Stimulated activated memory B cell treated with anti-CD40 and anti-IgM and Interleukin-4, amounts not matched to agents 10 μg/mL and 1 μg/mL and 100 μg/mL, for 72 hours (primary cell): ENCODE data around the gene ERC2.
"Not testable (repeated sequence)": the region's sequence is repeated elsewhere in the genome, so short reads cannot be mapped to it uniquely, and the experiment has no call there.

Source experiments
- ATAC-seq: fragments of 150-1000 bp; cut with Tn5 transposase; 2 replicates; pipeline ENCODE4 v1.10.0; 2021
- H3K27ac Mint-ChIP-seq: one replicate; pipeline ENCODE4 v1.8.0; 2022; ENCODE audit warnings: mild to moderate bottlenecking, mixed read lengths
- H3K27me3 Mint-ChIP-seq: one replicate; pipeline ENCODE4 v1.8.0; 2022; ENCODE audit warnings: mixed read lengths
- H3K36me3 Mint-ChIP-seq: one replicate; pipeline ENCODE4 v1.8.0; 2022; ENCODE audit warnings: mixed read lengths
- H3K4me1 Mint-ChIP-seq: one replicate; pipeline ENCODE4 v1.8.0; 2022; ENCODE audit warnings: mixed read lengths
- H3K4me3 Mint-ChIP-seq: one replicate; pipeline ENCODE4 v1.8.0; 2022; ENCODE audit warnings: mild to moderate bottlenecking, moderate library complexity, mixed read lengths
- H3K9me3 Mint-ChIP-seq: one replicate; pipeline ENCODE4 v1.8.0; 2022; ENCODE audit warnings: mixed read lengths

ERC2 gene

GRCh38 chr3:55860049-55860721 lies 608.1 kb downstream of the ERC2 start:
- no peak overlapping the region for H3K4me3 Mint-ChIP-seq
- H3K27ac Mint-ChIP-seq = no peak overlapping the region
- no peaks in the 10 kb centered on the region for H3K27me3 Mint-ChIP-seq
- H3K9me3 Mint-ChIP-seq = peaks cover 4% of the 10 kb centered on the region
- ATAC-seq = no peak
- H3K4me1 Mint-ChIP-seq = no peaks in the 10 kb centered on the region
- no peaks in the 10 kb centered on the region for H3K36me3 Mint-ChIP-seq

- no peaks in the 10 kb centered on the region for H3K36me3 Mint-ChIP-seq
- no peak overlapping the region for H3K4me3 Mint-ChIP-seq
- no peaks in the 10 kb centered on the region for H3K27me3 Mint-ChIP-seq
- no peaks in the 10 kb centered on the region for H3K4me1 Mint-ChIP-seq
- H3K9me3 Mint-ChIP-seq = no peaks in the 10 kb centered on the region
- ATAC-seq = no peak
- H3K27ac Mint-ChIP-seq = no peak overlapping the region
Measured at GRCh38 chr3:55859305-55859704, 609.0 kb downstream of the ERC2 start.

GRCh38 chr3:55858727-55859126 lies 609.5 kb downstream of the ERC2 start:
- Mint-ChIP-seq H3K4me1 (no peaks in the 10 kb centered on the region), H3K27ac (no peak overlapping the region), H3K27me3 (no peaks in the 10 kb centered on the region), H3K9me3 (no peaks in the 10 kb centered on the region), H3K4me3 (no peak overlapping the region), H3K36me3 (no peaks in the 10 kb centered on the region)
- ATAC-seq = peak; percentile 32

- H3K4me3 Mint-ChIP-seq = no peak overlapping the region
- no peaks in the 10 kb centered on the region for H3K27me3 Mint-ChIP-seq
- no peaks in the 10 kb centered on the region for H3K36me3 Mint-ChIP-seq
- no peak for ATAC-seq
- H3K27ac Mint-ChIP-seq = no peak overlapping the region
- no peaks in the 10 kb centered on the region for H3K4me1 Mint-ChIP-seq
- no peaks in the 10 kb centered on the region for H3K9me3 Mint-ChIP-seq
Measured at GRCh38 chr3:55858302-55858701, 610.0 kb downstream of the ERC2 start.

GRCh38 chr3:55857633-55858032 lies 610.6 kb downstream of the ERC2 start:
- Mint-ChIP-seq H3K4me3 (no peak overlapping the region), H3K36me3 (no peaks in the 10 kb centered on the region), H3K9me3 (no peaks in the 10 kb centered on the region), H3K4me1 (no peaks in the 10 kb centered on the region), H3K27ac (no peak overlapping the region), H3K27me3 (no peaks in the 10 kb centered on the region)
- ATAC-seq = no peak

- Mint-ChIP-seq H3K27ac (no peak overlapping the region), H3K9me3 (no peaks in the 10 kb centered on the region), H3K27me3 (no peaks in the 10 kb centered on the region), H3K4me1 (no peaks in the 10 kb centered on the region), H3K36me3 (no peaks in the 10 kb centered on the region), H3K4me3 (no peak overlapping the region)
- ATAC-seq = no peak
Measured at GRCh38 chr3:55855311-55855710, 613.0 kb downstream of the ERC2 start.

- H3K27me3 Mint-ChIP-seq = no peaks in the 10 kb centered on the region
- ATAC-seq = no peak
- no peaks in the 10 kb centered on the region for H3K9me3 Mint-ChIP-seq
- H3K4me1 Mint-ChIP-seq = no peaks in the 10 kb centered on the region
- H3K27ac Mint-ChIP-seq = no peak overlapping the region
- no peak overlapping the region for H3K4me3 Mint-ChIP-seq
- H3K36me3 Mint-ChIP-seq = no peaks in the 10 kb centered on the region
Measured at GRCh38 chr3:55854494-55854893, 613.8 kb downstream of the ERC2 start.

GRCh38 chr3:55852326-55852725 lies 615.9 kb downstream of the ERC2 start:
- no peaks in the 10 kb centered on the region for H3K27me3 Mint-ChIP-seq
- ATAC-seq = no peak
- no peak overlapping the region for H3K4me3 Mint-ChIP-seq
- H3K9me3 Mint-ChIP-seq = no peaks in the 10 kb centered on the region
- no peaks in the 10 kb centered on the region for H3K36me3 Mint-ChIP-seq
- no peaks in the 10 kb centered on the region for H3K4me1 Mint-ChIP-seq
- no peak overlapping the region for H3K27ac Mint-ChIP-seq

GRCh38 chr3:55842204-55842603 lies 626.1 kb downstream of the ERC2 start:
- no peak overlapping the region for H3K27ac Mint-ChIP-seq
- peaks cover 15% of the 10 kb centered on the region for H3K9me3 Mint-ChIP-seq
- no peaks in the 10 kb centered on the region for H3K36me3 Mint-ChIP-seq
- no peak overlapping the region for H3K4me3 Mint-ChIP-seq
- H3K4me1 Mint-ChIP-seq = no peaks in the 10 kb centered on the region
- H3K27me3 Mint-ChIP-seq = no peaks in the 10 kb centered on the region
- ATAC-seq = no peak

GRCh38 chr3:55831876-55832275 lies 636.4 kb downstream of the ERC2 start:
- H3K36me3 Mint-ChIP-seq, ATAC-seq, H3K4me3 Mint-ChIP-seq, H3K9me3 Mint-ChIP-seq, H3K4me1 Mint-ChIP-seq, H3K27me3 Mint-ChIP-seq, H3K27ac Mint-ChIP-seq: not testable (repeated sequence)

GRCh38 chr3:55828712-55829111 lies 639.6 kb downstream of the ERC2 start:
- no peak for ATAC-seq
- Mint-ChIP-seq H3K36me3 (no peaks in the 10 kb centered on the region), H3K4me1 (no peaks in the 10 kb centered on the region), H3K27ac (no peak overlapping the region), H3K27me3 (peaks cover 10% of the 10 kb centered on the region), H3K4me3 (no peak overlapping the region), H3K9me3 (peaks cover 3% of the 10 kb centered on the region)

GRCh38 chr3:55827786-55828185 lies 640.5 kb downstream of the ERC2 start:
- Mint-ChIP-seq H3K36me3 (no peaks in the 10 kb centered on the region), H3K9me3 (peaks cover 3% of the 10 kb centered on the region), H3K4me3 (no peak overlapping the region), H3K27ac (no peak overlapping the region), H3K27me3 (peaks cover 10% of the 10 kb centered on the region), H3K4me1 (no peaks in the 10 kb centered on the region)
- no peak for ATAC-seq

- Mint-ChIP-seq H3K9me3 (peaks cover 3% of the 10 kb centered on the region), H3K27ac (no peak overlapping the region), H3K4me3 (no peak overlapping the region), H3K27me3 (peaks cover 10% of the 10 kb centered on the region), H3K36me3 (no peaks in the 10 kb centered on the region), H3K4me1 (no peaks in the 10 kb centered on the region)
- ATAC-seq = no peak
Measured at GRCh38 chr3:55826731-55827496, 641.4 kb downstream of the ERC2 start.

GRCh38 chr3:55826097-55826496 lies 642.2 kb downstream of the ERC2 start:
- Mint-ChIP-seq H3K27me3 (peaks cover 10% of the 10 kb centered on the region), H3K4me1 (no peaks in the 10 kb centered on the region), H3K36me3 (no peaks in the 10 kb centered on the region), H3K9me3 (peaks cover 3% of the 10 kb centered on the region), H3K27ac (no peak overlapping the region), H3K4me3 (no peak overlapping the region)
- ATAC-seq = no peak

GRCh38 chr3:55824406-55824805 lies 643.9 kb downstream of the ERC2 start:
- ATAC-seq = no peak
- Mint-ChIP-seq H3K4me3 (no peak overlapping the region), H3K4me1 (no peaks in the 10 kb centered on the region), H3K27ac (no peak overlapping the region), H3K27me3 (peaks cover 10% of the 10 kb centered on the region), H3K9me3 (peaks cover 3% of the 10 kb centered on the region), H3K36me3 (no peaks in the 10 kb centered on the region)

- H3K4me1 Mint-ChIP-seq = no peaks in the 10 kb centered on the region
- H3K27ac Mint-ChIP-seq = no peak overlapping the region
- peaks cover 10% of the 10 kb centered on the region for H3K27me3 Mint-ChIP-seq
- no peaks in the 10 kb centered on the region for H3K36me3 Mint-ChIP-seq
- peaks cover 3% of the 10 kb centered on the region for H3K9me3 Mint-ChIP-seq
- H3K4me3 Mint-ChIP-seq = no peak overlapping the region
- no peak for ATAC-seq
Measured at GRCh38 chr3:55823829-55824228, 644.4 kb downstream of the ERC2 start.
